AG10803 (cell line): ENCODE measurements around the gene FRS3.

Source experiments
- DNase-seq: peaks from one replicate; pipeline ENCODE4 v3.0.0; 2010; ENCODE audit warnings: low read depth
- H3K4me3 ChIP-seq: 2 replicates; pipeline ENCODE4 v1.5.1; 2011; ENCODE audit warnings: mild to moderate bottlenecking, low read length, control low read depth
- TF ChIP-seq, protein P1 (sequence below): conservative IDR thresholded peaks from 2 replicates; pipeline ENCODE4 v1.5.1; 2011; ENCODE audit warnings: mild to moderate bottlenecking, low read length, control low read depth, inconsistent platforms

FRS3 gene

GRCh38 chr6:41757931-41758640, 21.6 kb downstream of the FRS3 start:
- DNase-seq = no peak
- TF ChIP-seq, protein P1, sequence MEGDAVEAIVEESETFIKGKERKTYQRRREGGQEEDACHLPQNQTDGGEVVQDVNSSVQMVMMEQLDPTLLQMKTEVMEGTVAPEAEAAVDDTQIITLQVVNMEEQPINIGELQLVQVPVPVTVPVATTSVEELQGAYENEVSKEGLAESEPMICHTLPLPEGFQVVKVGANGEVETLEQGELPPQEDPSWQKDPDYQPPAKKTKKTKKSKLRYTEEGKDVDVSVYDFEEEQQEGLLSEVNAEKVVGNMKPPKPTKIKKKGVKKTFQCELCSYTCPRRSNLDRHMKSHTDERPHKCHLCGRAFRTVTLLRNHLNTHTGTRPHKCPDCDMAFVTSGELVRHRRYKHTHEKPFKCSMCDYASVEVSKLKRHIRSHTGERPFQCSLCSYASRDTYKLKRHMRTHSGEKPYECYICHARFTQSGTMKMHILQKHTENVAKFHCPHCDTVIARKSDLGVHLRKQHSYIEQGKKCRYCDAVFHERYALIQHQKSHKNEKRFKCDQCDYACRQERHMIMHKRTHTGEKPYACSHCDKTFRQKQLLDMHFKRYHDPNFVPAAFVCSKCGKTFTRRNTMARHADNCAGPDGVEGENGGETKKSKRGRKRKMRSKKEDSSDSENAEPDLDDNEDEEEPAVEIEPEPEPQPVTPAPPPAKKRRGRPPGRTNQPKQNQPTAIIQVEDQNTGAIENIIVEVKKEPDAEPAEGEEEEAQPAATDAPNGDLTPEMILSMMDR = no peak
- no peak overlapping the region for H3K4me3 ChIP-seq

DNA sequence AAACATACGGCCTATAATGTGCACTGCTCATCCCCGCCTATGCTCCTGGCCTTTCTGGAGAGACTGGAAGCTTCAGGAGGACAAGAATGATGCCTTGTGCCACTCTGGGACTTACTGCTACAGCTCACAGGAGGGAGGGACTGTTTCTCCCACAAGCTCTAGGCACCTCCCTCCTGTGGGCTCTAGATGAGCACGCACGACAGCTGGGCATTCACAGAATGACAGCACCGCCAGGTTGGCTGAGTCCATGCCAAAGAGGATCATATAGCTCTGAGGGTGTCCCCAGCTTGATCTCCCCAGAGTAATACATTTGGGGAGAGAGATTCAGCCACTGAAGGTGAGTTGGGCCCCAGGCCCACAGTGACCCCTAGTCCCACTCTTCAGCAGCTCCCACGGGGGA, 22.4 kb downstream of the FRS3 start:
- no peak overlapping the region for H3K4me3 ChIP-seq
- no peak for DNase-seq
- TF ChIP-seq, protein P1 = no peak

GRCh38 chr6:41756354-41756753, 23.3 kb downstream of the FRS3 start:
- TF ChIP-seq, protein P1 = no peak
- no peak for DNase-seq
- H3K4me3 ChIP-seq = no peak overlapping the region

DNA sequence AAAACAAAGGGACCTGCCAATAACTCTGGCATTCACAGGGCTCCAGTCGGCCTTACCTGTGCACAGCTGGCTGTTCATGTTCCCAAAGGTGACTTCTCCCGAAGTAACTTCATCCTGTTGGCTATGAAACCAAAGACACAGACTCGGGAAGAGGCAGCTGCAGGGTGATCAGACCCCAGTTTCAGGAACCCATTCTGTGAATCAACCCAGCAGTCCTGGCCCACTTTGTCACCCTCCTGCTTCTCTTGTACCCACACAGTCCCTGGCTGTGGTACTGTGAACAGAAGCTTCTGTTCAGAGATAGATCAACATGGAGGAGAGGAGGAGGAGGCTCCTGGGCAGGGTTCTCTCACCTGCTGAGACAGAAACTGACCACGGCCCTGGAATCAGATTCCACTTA, 23.8 kb downstream of the FRS3 start:
- H3K4me3 ChIP-seq = no peak overlapping the region
- DNase-seq = no peak
- TF ChIP-seq, protein P1 = no peak

DNA sequence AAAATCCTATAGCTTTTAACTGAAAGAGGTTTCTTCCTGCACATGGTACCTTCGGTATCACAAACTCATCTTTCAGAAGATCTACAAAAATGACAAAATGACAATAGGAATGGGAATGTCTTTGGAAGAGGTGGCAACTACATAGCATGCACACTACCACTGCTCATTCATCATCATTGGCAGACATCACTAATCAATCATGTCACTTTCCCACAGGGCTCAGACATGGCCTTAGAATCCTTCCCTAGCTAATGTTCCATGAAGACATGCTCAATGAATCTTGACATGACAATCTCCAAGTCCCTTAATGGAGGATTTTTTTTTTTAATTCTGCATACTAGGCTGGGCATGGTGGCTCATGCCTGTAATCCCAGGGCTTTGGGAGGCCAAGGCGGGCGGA, 29.3 kb downstream of the FRS3 start:
- TF ChIP-seq, protein P1 = no peak
- H3K4me3 ChIP-seq = no peak overlapping the region
- no peak for DNase-seq

- TF ChIP-seq, protein P1 = no peak
- no peak for DNase-seq
- no peak overlapping the region for H3K4me3 ChIP-seq
Observed at GRCh38 chr6:41748542-41748941, 31.2 kb downstream of the FRS3 start.

GRCh38 chr6:41748102-41748477, 31.6 kb downstream of the FRS3 start:
- DNase-seq = no peak
- H3K4me3 ChIP-seq = no peak overlapping the region
- TF ChIP-seq, protein P1 = no peak
